Astrocyte (in vitro differentiated cells and primary cell): ENCODE data around the gene EYS.

Experiments
- CTCF ChIP-seq: IDR thresholded peaks from 2 replicates; pipeline ENCODE4 v1.5.1; 2011; ENCODE audit warnings: low read depth, mild to moderate bottlenecking, inconsistent platforms, low read length, moderate library complexity; ENCODE audit not compliant: insufficient read depth
- EZH2 ChIP-seq: IDR thresholded peaks from 2 replicates; pipeline ENCODE4 v1.6.1; 2012; ENCODE audit warnings: mild to moderate bottlenecking, low read length, inconsistent platforms; ENCODE audit not compliant: insufficient read depth

- no peak for TF ChIP-seq EZH2
- no peak for TF ChIP-seq CTCF
Observed at GRCh38 chr6:63689421-63689820, 2017.6 kb downstream of the EYS start.
